ENCODE data around the gene GNL2.
"Not testable (repeated sequence)": the region's sequence is repeated elsewhere in the genome, so short reads cannot be mapped to it uniquely, and the experiment has no call there.

GNL2 gene

GRCh38 chr1:37559080-37559479 lies 36.7 kb downstream of the GNL2 start:
- FAIRE-seq, result no peak

- FAIRE-seq, result no peak
These were observed 37.3 kb downstream of the GNL2 start for GRCh38 chr1:37558411-37558810.

- no peak for FAIRE-seq
These were observed 38.3 kb downstream of the GNL2 start for GRCh38 chr1:37557402-37557801.

DNA sequence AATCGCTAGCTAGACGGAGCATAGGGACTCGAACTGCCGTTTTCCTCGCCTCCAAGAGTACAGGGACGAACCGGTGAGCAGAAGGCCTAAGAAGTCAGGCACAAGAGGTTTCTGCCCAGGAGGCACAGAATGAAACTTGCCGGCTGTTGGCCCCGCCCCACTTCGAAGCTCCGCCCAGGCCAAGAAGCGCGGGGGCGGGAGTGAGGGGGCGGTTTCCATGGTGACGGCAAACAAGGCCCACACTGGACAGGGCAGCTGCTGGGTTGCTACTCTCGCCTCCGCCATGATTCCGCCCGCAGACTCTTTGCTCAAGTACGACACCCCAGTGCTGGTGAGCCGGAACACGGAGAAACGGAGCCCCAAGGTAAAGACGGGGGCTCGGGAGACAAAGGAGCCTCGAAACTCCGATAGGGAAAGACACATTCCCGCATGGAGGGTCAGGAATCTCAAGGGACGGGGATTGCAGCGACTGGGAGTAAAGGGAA lies 39.0 kb downstream of the GNL2 start, which contains the start of gene DNALI1:
TSS of gene DNALI1 (plus strand) at position 229 of the 485 bp plus-strand sequence. CDS start at position 284, 55 bp downstream.
- no peak for FAIRE-seq

DNA sequence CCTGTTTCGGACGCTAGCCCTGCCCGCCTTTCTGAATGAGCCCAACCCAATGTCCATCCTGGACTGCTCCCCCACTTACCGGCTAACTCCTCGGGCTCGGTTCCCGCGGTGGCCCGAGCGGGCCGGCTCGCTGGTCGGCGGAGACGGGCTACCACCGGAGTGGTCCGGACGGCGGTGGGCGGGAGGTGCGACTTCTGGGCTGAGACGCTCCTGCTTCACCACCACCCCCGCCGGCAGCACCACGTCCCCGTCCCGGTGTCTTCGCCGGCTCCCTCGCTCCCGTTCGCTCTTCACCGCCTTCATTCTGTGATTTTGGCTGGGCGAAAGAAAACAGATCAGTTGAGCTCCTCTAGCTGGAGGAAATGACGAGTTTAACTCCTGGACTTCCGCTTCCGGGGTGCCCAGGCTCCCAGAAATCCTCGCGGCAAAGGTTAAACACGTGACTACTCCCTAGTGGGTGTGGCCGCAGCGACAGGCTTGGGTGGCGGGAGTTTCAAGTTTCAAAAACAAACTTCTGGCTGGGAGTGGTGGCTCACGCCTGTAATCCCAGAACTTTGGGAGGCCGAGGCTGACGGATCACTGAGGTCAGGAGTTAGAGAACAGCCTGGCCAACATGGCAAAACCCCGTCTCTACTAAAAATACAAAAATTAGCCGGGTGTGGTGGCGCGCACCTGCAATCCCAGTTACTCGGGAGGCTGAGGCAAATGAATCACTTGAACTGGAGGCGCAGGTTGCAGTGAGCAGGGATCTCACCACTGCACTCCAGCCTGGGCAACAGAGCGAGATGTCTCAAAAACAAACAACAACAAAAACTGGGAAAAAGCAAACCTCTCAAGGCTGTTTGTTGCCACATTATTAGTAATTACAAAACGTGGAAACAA lies 41.6 kb downstream of the GNL2 start, which contains the start of gene SNIP1:
TSS of gene SNIP1 (minus strand) at position 367 of the 882 bp plus-strand sequence. CDS start at position 303, 64 bp downstream.
- FAIRE-seq, result peak; percentile 9

- FAIRE-seq, result no peak
These were observed 42.2 kb downstream of the GNL2 start for GRCh38 chr1:37553598-37553926.

GRCh38 chr1:37549341-37549740 lies 46.4 kb downstream of the GNL2 start:
- no peak for FAIRE-seq

DNA sequence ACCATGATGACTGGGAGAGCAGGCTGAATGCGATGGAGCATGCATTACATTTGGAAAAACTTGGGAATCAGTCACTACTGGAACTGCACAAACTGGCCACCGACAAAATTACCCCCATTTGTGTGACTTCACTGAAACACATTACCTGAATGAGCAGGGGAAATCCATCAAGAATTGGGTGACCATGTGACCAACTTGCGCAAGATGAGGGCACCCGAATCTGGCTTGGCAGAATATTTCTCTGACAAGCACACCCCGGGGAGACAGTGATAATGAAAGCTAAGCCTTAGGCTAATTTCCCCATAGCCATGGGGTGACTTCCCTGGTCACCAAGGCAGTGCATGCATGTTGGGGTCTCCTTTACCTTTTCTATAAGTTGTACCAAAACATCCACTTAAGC lies 50.7 kb downstream of the GNL2 start:
- no peak for FAIRE-seq

- FAIRE-seq, result no peak
These were observed 51.2 kb downstream of the GNL2 start for GRCh38 chr1:37544530-37544929.

- no peak for FAIRE-seq
These were observed 55.5 kb downstream of the GNL2 start for GRCh38 chr1:37540036-37540785.

- FAIRE-seq, result not testable (repeated sequence)
These were observed 56.6 kb downstream of the GNL2 start for GRCh38 chr1:37539154-37539553.

GRCh38 chr1:37537378-37537777 lies 58.4 kb downstream of the GNL2 start:
- FAIRE-seq, result no peak

GRCh38 chr1:37533317-37534093 lies 62.2 kb downstream of the GNL2 start:
- FAIRE-seq, result no peak

- not testable (repeated sequence) for FAIRE-seq
These were observed 63.1 kb downstream of the GNL2 start for GRCh38 chr1:37532418-37533156.

GRCh38 chr1:37529888-37530287 lies 65.8 kb downstream of the GNL2 start:
- not testable (repeated sequence) for FAIRE-seq

GRCh38 chr1:37519613-37520012 lies 76.1 kb downstream of the GNL2 start:
- FAIRE-seq, result no peak

- FAIRE-seq, result not testable (repeated sequence)
These were observed 76.8 kb downstream of the GNL2 start for GRCh38 chr1:37518929-37519328.

GRCh38 chr1:37518241-37518640 lies 77.5 kb downstream of the GNL2 start:
- not testable (repeated sequence) for FAIRE-seq

DNA sequence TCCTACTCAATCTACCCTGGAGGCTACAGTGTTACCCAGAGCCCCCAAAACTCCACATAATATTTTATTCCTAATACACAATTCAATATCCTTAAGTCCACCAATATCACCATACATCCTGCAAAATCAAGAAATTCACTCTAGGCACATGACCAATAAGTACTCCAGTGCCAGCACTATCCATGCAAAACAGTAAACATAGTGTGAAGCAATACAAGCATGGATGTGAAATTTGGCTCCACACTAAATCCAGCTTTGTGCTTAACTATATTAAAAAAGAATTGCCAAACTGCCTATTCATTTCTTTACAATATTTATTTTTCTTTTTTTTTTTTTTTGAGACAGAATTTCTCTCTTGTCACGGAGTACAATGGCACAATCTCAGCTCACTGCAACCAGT lies 78.2 kb downstream of the GNL2 start:
- no peak for FAIRE-seq

All from TTC549 (cell line).